MV-4-11 (cell line): ENCODE measurements around the gene DCDC2B.
"Not testable (repeated sequence)": the region's sequence is repeated elsewhere in the genome, so short reads cannot be mapped to it uniquely, and the experiment has no call there.

Experiments used
- DNase-seq: peaks from one replicate; lab custom pipeline; 2025; lab: John Stamatoyannopoulos, UW

DCDC2B gene

DNA sequence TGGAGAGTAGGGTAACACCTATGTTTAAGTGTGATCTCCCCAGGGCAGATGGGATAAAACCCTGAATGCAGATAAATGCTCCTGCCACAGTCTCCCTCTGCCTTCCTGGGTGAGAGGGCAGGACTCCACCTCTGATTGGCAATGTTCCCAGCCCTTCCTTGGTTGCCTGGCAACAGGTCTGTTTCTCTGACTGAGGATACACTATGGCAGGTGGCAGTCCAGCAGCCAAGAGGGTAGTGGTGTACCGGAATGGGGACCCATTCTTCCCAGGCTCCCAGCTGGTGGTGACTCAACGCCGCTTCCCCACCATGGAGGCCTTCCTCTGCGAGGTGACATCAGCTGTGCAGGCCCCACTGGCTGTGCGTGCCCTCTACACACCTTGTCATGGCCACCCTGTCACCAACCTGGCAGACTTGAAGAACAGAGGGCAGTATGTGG is at the start of gene DCDC2B:
Gene DCDC2B, plus strand, starts transcription at position 199 of the 438 bp plus-strand sequence. Its CDS starts 5 bp downstream, at position 204.
- DNase-seq = no peak

DNA sequence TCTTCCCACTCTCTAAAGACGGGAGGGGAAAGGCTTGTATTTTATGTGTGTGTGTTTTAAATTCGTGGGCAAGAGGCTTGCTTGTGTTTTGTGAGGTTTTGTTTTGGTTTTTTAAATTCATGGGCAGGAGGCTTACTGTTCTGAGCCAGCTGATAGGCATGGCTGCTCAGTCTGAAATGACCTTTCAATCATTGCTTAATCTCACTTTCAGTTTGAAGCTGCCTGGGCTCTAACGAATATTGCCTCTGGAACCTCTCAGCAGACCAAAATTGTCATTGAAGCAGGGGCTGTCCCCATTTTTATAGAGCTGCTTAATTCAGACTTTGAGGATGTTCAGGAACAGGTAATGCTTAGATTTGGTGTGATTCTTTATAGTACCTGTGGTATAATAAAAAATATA is 49.7 kb upstream of the DCDC2B start:
- no peak for DNase-seq

GRCh38 chr1:32163405-32163804 is 45.5 kb upstream of the DCDC2B start:
- no peak for DNase-seq

- DNase-seq = not testable (repeated sequence)
Observed at GRCh38 chr1:32165633-32166032, 43.3 kb upstream of the DCDC2B start.

DNA sequence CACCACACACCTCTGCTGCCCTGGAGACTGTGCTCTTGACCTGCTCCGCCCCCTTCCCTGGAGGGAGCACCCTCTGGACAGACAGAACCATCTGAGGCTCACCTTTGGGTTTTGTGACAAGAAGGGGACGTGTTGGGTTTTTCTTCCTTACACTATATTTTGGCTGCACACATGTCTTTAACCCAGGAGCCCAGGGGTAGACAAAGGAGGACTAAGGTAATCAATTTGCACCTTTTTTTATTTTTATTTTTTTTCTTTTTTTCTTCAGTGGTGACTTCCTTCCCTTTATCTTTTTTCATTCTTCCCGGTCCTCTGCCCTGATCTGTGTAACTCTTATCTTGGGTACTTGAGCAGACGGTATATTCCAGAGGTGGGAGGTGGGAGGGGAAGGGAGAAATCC is 37.9 kb upstream of the DCDC2B start:
- DNase-seq = no peak

DNA sequence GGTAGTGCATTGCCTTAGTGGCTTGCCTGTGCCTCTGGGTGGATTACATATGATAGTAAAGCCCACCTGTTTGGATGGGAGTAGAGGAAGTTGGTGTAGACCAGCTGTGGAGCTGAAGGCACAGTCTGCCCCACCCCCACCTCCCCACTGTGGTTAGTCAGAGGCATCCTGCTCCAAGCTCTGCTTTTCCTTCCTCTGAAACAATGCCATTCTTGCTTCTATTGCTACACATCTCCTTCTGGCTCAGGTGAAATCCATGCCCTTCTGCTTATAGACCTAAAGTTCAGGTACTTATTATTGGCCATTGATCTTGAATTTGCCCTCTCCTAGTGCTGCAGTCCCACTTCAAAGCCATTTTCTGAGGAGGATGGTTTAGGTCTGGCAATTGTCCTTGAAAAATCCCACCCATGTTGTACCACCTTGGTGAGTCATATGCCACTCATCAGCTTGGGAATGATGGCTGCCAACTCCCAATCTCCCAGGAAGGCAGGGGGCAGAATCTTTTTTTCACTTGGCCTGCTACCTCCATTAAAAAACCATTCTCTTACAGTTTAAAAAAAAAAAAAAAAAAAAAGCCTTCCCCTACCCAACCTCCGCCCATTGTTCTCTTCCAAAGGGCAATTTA is 36.2 kb upstream of the DCDC2B start:
- DNase-seq = no peak

GRCh38 chr1:32178380-32179192 is 30.3 kb upstream of the DCDC2B start:
- peak; percentile 16 for DNase-seq

- DNase-seq = no peak
Observed at GRCh38 chr1:32179193-32179442, 29.8 kb upstream of the DCDC2B start.

DNA sequence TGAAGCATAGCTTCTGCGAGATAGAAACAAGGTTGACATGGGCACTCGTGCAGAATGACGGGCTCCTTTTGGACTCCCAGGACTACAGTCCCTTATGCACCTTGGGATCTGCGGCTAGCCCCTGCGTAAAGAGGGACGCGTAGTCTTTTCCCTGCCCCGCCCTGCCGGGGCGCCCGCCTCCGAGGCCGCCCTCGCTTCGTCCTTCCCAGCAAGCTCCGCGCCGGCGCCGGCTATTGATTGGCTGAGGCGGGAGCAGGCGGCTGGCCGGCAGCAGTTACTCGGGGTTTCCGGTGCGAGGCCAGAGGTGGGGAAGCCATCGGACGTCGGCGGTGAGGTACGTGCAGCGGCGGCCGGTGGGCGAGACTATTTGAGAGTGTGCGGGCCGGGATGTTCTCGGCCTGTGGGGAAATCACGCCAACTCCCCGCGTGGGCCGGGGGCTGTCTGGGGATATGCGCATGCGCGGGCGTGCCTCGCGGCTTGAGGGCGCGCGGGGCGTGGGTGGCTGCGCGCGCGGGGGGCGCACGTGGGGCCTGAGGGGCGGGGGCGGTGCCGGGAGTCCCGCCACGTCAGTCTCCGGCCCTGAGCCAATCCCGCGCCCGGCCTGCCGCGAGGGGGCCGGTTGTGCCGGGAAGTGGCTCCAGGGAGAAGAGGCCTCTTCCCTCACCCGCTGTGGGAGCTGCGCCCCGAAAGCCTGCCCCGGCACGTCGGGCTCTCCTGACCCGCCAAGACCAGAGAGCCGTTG is 29.3 kb upstream of the DCDC2B start, which contains the start of gene TXLNA:
Gene TXLNA, plus strand, starts transcription at position 233 of the 743 bp plus-strand sequence. CDS start 671 bp downstream, outside the sequence.
- DNase-seq = peak; percentile 83

DNA sequence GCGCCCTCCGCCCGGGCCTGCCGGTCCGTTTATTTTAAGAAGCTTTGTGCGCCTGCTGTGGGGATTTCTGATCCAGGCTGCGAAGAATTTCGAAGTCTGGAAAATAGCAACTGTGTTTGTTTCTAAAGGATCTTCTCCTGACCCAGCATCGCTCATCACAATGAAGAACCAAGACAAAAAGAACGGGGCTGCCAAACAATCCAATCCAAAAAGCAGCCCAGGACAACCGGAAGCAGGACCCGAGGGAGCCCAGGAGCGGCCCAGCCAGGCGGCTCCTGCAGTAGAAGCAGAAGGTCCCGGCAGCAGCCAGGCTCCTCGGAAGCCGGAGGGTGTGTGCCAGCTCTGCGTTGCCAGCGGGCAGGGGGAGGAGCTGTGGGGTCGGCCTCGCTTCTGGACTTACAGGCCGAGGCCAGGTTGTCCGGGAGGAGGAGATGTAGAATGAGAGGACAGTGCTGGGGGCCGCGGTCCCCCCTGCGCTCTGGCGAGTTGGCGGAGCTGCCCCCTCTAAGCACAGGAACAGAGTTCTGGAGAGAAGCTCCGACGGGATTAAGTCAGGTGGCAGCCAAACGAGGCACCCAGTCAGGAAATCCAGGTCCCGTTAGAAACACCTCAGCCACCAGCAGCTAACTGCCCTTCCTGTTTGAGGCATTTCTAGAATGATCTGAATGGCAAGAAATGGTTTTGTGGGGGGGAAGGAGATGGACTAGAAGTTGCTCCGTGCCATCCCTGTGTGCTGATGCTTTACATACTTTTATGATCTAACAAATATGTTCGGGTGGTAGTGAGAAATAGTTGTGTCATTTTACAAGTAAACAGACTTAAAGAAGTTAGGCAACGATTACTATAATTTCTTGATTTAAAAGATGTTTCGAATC is 28.5 kb upstream of the DCDC2B start:
- DNase-seq = peak; percentile 33

GRCh38 chr1:32181065-32181464 is 27.8 kb upstream of the DCDC2B start:
- DNase-seq = no peak

DNA sequence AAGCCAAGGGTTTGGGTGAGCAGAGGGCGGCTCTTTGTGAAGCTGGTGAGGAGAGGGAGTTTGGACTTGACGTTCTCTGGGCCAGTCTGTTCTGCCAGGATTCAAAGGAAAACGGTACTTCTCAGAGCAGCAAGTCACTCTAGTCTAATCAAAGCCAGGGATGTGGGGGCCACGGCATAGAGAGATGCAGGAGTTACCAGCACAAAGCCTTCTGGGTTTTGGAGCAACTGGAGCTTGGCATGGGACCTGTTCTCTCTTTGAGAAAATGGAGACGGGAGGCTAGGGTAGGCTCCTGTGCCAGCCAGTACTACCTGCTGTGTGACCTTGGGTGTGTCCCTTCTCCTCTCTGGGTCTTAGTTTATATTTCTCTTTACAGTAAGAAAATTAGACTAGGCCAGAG is 27.3 kb upstream of the DCDC2B start:
- no peak for DNase-seq

DNA sequence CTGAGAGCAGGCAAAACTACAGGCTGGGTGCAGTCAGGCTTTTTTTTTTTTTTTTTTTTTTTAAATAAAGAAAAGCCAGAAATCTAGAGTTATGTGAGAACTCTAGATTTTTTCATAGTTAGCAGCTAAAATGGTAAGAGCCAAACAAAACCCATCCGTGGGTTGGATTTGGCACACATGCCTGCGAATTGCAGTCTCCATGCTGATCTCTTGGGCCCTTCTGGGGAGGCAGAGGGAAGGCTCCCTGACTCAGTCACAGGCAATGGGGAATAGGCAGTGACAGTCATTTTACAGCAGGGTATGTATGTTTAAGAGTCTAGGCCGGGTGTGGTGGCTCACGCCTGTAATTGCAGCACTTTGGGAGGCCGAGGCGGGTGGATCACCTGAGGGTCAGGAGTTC is 26.8 kb upstream of the DCDC2B start:
- no peak for DNase-seq

GRCh38 chr1:32184650-32185049 is 24.2 kb upstream of the DCDC2B start:
- DNase-seq = no peak

DNA sequence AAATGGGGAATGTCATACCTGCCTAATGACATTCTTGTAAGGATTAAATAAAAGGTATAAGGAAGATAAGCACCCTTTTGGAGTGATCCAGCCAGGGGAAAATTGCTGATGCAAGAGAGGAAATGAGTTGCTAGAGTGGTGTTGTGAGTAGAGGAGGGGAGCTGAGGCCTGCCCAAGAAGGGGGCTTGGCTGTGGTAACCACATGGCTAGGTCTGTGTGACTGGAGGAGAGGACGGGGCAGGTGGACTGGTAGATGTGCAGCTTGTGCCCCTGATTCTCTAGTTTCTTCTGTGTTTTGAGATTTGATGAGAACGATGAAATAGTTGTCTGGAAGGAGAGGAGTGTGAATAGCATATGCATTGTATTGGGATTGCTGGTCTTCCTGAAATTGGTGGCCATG is 22.8 kb upstream of the DCDC2B start:
- DNase-seq = no peak

GRCh38 chr1:32186491-32186890 is 22.4 kb upstream of the DCDC2B start:
- no peak for DNase-seq

DNA sequence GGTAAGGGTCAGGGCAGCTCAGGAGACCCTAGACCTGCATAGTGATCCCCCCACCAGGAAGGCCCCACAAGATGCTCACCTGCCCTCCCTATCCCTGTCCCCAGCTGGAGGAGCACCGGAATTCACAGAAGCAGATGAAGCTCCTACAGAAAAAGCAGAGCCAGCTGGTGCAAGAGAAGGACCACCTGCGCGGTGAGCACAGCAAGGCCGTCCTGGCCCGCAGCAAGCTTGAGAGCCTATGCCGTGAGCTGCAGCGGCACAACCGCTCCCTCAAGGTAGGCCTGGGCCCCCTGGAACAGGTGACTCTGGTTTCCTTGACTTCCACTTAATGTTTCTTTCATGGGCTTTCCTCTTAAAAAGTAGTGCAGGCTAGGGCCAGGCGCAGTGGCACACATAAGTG is 21.0 kb upstream of the DCDC2B start:
- DNase-seq = no peak

DNA sequence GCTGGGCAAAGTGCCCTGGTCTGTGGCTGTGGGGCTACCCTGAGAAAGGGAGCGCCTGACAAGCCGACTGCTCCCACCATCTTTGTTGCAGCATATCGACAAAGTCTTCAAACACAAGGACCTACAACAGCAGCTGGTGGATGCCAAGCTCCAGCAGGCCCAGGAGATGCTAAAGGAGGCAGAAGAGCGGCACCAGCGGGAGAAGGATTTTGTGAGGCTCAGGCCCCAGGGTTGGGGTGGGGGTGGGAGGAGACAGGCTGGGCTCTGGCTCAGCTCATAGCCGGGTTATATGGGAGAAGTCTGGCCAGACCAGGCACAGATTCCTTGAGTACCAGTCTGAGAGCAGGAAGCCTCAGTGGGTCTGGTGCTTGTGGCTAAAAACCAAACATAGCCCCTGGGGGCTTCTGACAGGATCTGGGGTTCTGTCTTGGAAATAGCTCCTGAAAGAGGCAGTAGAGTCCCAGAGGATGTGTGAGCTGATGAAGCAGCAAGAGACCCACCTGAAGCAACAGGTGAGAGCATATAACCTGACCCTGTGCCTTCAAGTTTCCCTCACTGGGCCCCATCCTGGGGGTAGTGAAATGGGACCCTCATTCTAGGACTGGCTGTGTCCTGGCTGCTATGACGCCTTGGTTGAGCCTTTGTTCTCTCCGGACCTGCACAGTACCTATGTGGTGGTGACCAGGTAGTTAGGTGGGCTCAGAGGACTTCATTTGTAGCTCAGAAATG is 16.5 kb upstream of the DCDC2B start:
- DNase-seq = no peak

DNA sequence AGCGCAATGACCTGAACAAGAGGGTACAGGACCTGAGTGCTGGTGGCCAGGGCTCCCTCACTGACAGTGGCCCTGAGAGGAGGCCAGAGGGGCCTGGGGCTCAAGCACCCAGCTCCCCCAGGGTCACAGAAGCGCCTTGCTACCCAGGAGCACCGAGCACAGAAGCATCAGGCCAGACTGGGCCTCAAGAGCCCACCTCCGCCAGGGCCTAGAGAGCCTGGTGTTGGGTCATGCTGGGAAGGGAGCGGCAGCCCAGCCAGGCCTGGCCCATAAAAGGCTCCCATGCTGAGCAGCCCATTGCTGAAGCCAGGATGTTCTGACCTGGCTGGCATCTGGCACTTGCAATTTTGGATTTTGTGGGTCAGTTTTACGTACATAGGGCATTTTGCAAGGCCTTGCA is 13.9 kb upstream of the DCDC2B start:
- no peak for DNase-seq

GRCh38 chr1:32195531-32195930 is 13.4 kb upstream of the DCDC2B start:
- DNase-seq = no peak
